HG03103 (cell line): ENCODE results near the gene AMN.

ENCODE experiments used
- ATAC-seq: cut with Tn5 transposase; IDR thresholded peaks from one replicate; pipeline ENCODE4 v1.9.1; 2021; ENCODE audit warnings: low read depth; ENCODE audit not compliant: unreplicated experiment

Gene AMN

DNA sequence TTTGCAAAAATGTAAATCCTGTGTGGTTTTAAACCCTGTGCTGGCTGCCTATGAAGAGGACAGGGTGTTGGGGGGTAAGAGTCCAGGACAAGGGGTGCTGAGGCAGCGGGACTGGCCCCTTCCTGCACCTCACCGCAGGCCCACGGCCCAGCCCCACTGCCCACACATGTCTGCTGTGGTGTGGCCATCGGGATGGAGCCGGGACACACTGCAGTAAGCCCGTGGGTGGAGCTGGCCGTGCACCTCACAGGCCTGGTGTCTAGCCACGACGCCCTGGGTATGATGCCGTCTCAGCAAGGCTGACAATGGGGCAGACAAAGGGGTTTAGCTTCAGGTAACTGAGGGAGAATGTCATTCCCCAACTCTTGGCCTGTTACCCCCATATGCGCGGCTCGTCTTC lies 19.6 kb downstream of the AMN start:
- no peak for ATAC-seq

GRCh38 chr14:102943454-102943853 lies 21.0 kb downstream of the AMN start:
- no peak for ATAC-seq

- ATAC-seq = no peak
These were observed 21.5 kb downstream of the AMN start for GRCh38 chr14:102943979-102944378.

- no peak for ATAC-seq
These were observed 22.2 kb downstream of the AMN start for GRCh38 chr14:102944448-102945330.

DNA sequence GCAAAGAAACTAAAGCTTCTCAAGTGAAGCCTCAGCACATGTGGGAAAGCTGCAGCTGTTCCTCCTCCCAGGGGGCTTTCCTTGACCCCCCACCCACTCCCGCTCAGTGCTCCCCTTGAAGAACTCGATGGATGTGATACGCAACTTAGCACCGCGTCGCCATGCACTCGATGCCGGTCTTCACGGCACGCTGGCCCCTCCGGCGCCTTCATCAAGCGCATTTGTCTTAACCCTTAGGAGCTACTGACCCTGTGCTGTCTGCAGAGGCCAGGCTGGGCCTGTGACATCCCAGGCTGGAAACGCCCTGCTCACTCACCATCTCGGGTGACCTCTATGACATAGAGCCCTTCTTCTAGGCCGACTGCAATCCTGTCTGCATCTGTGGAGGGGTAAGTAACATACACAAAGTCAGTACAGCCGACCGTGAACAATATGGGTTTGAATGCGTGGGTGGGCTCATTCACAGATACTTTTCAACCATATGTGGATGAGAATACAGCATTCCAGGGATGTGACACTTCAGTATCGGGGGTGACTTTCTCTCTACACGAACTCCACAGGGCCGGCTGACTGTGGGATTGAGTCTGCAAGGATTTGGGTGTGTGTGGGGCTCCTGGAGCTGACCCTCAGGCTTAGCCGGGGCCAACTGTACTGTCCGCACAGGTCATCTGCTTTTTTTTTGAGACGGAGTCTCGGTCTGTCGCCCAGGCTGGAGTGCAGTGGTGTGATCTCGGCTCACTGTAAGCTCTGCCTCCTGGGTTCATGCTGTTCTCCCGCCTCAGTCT lies 23.1 kb downstream of the AMN start:
- ATAC-seq = no peak

DNA sequence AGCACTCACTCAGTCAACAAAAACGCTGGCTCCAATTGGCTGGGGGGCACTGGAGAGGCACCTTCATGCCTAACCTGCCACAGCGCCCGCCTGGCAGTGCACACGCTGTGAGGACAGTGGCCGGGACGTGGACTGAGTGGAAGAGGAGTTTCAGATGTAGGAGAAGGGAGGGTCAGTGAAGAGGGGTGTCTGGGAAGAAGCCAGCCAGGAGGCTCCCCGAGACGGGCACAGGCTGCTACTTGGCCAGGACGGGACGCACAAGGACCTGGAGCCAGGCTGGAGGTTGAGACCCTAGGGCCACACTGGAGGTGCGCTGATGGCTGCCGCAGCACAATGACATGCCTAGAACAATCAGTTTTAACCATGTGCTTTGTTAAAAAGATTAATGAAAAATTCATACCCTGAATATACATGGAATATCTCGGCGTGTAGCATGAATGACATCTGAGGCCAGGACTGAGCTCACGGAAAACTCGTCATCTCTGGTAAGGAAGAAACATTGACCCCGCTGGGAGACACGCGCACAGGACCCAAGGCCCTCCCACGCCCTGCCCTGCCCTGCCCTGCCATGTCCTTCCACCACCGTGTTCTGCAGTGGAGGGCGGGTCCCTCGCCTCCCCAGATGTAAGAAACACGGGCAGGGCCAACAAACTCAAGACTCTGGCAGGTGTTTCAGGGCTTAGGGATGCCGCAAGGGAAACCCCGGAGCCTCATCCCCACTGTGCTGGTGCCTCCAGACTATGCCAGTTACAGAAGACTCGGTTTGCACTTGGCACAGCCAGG lies 25.0 kb downstream of the AMN start:
- ATAC-seq = no peak

- no peak for ATAC-seq
These were observed 26.2 kb downstream of the AMN start for GRCh38 chr14:102948698-102949061.

- no peak for ATAC-seq
These were observed 26.8 kb downstream of the AMN start for GRCh38 chr14:102949062-102949800.

DNA sequence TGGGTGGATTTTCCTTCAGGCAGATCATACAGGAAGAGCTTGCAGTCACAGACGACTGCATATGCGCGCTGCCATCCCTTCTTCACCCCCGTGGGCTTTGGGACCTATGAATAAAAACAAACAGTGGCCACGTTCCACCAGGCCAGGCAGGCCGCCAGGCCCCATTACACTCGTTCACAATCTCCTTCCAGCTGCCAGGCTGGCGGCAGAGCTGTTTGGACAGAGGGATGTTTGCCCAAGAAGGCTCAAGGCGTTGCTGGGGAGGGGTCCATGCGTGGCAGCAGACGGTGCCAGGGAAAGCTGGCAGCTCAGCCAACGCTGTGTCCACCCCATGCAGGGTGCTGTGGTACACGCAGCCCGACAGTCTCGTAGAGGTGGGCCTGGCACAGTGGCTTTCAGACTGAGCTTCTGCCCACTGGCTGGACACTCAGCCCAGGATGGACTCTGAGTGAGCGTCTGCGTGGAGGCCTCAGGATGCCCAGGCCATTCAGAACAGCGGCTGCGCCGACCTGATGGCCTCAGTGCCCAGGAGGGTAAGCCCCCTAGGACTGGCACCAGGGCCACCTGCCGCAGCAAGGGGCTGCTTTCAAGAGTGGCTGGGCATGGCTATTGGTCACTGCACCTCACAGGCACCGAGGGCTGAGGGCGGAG lies 27.5 kb downstream of the AMN start:
- ATAC-seq = no peak

GRCh38 chr14:102951034-102951433 lies 28.6 kb downstream of the AMN start:
- ATAC-seq = no peak

GRCh38 chr14:102951799-102952198 lies 29.3 kb downstream of the AMN start:
- ATAC-seq = no peak

GRCh38 chr14:102952276-102952675 lies 29.8 kb downstream of the AMN start:
- ATAC-seq = no peak

- ATAC-seq = no peak
These were observed 30.6 kb downstream of the AMN start for GRCh38 chr14:102953100-102953499.

DNA sequence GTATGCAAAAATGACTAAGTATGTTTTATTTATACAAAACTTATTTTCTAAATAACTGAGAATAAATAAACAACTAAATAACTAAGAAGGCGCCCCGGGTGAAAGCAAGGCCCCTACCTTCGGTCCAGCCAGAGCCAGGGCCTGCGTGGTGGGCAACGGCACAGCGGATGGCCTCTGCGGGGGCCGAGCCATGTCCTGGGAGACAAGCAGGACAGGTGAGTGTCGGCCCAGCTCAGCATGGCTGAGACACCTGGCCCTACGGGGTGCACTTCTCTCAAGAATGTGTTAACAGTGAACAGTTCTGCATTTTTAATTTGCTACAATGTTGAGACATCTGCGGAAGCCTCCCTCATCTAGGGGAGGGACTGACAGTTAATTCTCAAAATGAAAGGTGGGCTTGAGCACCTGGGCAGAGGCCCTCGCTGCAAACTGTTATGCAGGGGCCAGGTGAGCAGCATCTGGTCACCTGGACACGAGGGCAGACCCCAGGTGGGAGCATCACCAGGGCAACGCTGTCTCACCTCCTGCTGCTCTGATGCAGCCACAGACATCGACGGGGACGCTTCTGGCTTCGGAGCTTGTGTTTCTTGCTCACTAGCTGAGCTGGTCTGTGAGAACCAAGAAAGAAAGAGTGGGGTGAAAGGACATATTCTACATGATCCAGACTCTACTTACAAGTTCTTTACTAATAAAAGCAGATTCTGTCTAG lies 31.8 kb downstream of the AMN start:
- no peak for ATAC-seq

DNA sequence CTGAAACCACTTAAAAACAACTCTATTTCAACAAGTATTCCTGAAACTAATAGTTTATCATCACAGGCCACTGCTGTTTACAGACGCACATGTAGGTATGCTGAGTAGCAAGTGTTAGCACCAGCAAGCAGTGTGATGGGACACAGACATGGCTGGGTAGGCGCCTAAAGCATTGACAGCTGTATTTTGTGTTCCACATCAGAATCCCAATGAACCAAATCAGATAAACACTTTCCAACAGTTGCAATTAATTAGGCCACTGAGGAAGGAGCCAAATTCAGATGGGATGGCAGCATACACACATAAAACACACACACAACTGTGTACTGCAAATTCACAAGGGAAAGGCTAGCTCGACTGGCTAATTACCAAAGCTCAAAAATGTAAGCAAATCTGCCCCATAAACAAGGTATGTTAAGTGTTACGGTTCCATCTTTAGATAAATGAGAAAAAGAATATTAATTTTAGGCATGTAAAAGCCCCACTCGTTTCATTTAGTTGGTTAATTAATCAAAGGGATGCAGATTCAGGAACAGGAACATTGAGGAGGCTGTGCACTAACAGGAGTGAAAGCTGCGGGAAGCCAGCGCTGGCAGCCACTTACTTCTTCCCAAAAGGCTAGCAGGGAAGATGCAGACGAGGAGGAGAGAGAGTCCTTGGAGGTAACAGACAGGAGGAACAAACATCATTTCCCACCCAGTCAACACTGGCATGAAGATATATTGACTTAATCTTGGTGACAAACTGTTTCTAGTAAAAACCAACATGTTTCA lies 33.4 kb downstream of the AMN start:
- ATAC-seq = no peak

DNA sequence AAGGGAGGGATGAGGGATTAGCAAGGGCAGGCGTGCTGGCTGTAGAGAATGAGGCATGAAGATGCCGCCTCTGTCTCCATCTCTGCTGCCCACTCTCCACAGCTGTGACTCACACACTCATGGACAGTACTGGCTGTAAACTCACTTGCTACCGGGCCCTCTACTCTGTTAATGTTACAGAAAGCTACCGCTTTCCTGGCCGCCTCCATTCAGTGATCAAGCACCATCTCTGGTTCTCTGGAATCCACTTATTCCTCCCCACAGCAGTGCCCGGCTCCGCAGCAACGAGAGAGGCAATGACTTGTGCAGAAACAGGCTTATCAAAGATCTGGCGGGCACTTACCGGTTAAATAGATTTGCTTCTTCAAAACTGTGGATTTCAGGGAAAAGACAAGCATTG lies 34.8 kb downstream of the AMN start:
- no peak for ATAC-seq

GRCh38 chr14:102958461-102958860 lies 36.0 kb downstream of the AMN start:
- ATAC-seq = no peak

DNA sequence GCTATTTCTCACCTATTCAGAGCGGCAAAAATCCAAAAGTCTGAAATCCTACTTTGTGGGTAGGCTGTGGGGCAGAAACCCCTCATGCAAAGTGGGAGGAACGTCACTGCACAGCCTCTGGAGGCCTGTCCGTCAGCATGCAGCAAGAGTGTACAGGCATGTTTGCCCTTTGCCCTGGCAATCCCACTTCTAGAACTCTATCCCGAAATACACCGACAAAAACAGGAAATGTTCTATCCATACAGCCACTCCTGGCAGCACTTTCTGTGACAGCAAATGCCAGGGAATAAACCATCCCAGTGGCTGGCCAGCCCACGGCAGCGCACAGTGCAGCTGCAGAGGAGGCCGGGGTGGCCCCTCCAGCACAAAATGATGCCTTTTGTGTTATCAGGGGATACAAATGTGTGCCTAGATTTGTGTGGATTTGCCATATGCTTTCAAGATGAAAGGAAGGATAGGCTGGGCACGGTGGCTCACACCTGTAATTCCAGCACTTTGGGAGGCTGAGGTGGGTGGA lies 39.7 kb downstream of the AMN start:
- ATAC-seq = no peak
